ENCODE data around the gene SORCS2.

SORCS2 gene

GRCh38 chr4:7771056-7771455, 578.7 kb downstream of the SORCS2 start:
- H3K4me3 ChIP-seq (ENCODE audit: low read depth, low read length) = no peak overlapping the region
- ChIA-PET CTCF (interaction anchor here (0.9 to 5.1 kb wide), 9 partner anchors 9 to 256 kb away, joined by 3 to 35 read pairs (median 7); no protein-coding TSS in a partner anchor), POLR2A (no interaction called here)
- TF ChIP-seq CTCF (IDR thresholded peaks at IDR 0.05; ENCODE audit: insufficient read depth, low read length, missing control alignments) = no peak
- DNase-seq (ENCODE audit: low read depth, low spot score) = no peak

GRCh38 chr4:7771541-7772507, 579.5 kb downstream of the SORCS2 start:
- ChIA-PET POLR2A (interaction anchor here (1.3 kb wide), 1 partner anchor 217 kb away, joined by 4 read pairs; no protein-coding TSS in a partner anchor), CTCF (interaction anchor here (1.1 to 5.1 kb wide), 7 partner anchors 8 to 245 kb away, joined by 3 to 35 read pairs (median 9); no protein-coding TSS in a partner anchor)
- no peak for TF ChIP-seq CTCF (IDR thresholded peaks at IDR 0.05; ENCODE audit: insufficient read depth, low read length, missing control alignments)
- DNase-seq (ENCODE audit: low read depth, low spot score) = no peak
- no peak overlapping the region for H3K4me3 ChIP-seq (ENCODE audit: low read depth, low read length)

- no peak for DNase-seq (ENCODE audit: low read depth, low spot score)
- no peak for TF ChIP-seq CTCF (IDR thresholded peaks at IDR 0.05; ENCODE audit: insufficient read depth, low read length, missing control alignments)
- no peak overlapping the region for H3K4me3 ChIP-seq (ENCODE audit: low read depth, low read length)
- POLR2A ChIA-PET = interaction anchor here (1.3 kb wide), 1 partner anchor 216 kb away, joined by 4 read pairs; no protein-coding TSS in a partner anchor
- CTCF ChIA-PET = interaction anchor here (0.6 to 1.9 kb wide), 6 partner anchors 11 to 244 kb away, joined by 3 to 6 read pairs (median 4); no protein-coding TSS in a partner anchor
These were observed 580.5 kb downstream of the SORCS2 start for GRCh38 chr4:7772711-7773385.

- CTCF ChIA-PET = interaction anchor here (0.6 to 1.9 kb wide), 5 partner anchors 12 to 214 kb away, joined by 3 to 6 read pairs (median 4); no protein-coding TSS in a partner anchor
- H3K4me3 ChIP-seq (ENCODE audit: low read depth, low read length) = no peak overlapping the region
- TF ChIP-seq CTCF (IDR thresholded peaks at IDR 0.05; ENCODE audit: insufficient read depth, low read length, missing control alignments) = no peak
- DNase-seq (ENCODE audit: low read depth, low spot score) = no peak
- POLR2A ChIA-PET = interaction anchor here (1.3 kb wide), 1 partner anchor 215 kb away, joined by 4 read pairs; no protein-coding TSS in a partner anchor
These were observed 581.3 kb downstream of the SORCS2 start for GRCh38 chr4:7773401-7774180.

GRCh38 chr4:7774301-7775294, 582.3 kb downstream of the SORCS2 start:
- POLR2A ChIA-PET = no interaction called here
- DNase-seq (ENCODE audit: low read depth, low spot score) = no peak
- no peak for TF ChIP-seq CTCF (IDR thresholded peaks at IDR 0.05; ENCODE audit: insufficient read depth, low read length, missing control alignments)
- no peak overlapping the region for H3K4me3 ChIP-seq (ENCODE audit: low read depth, low read length)
- CTCF ChIA-PET = interaction anchor here (1.1 to 1.9 kb wide), 2 partner anchors 16 to 30 kb away, joined by 3 to 6 read pairs; no protein-coding TSS in a partner anchor
